WTC11 (cell line): ENCODE results near the gene STK25.

ENCODE experiments used
- ATF2 ChIP-seq: sonication (generic); formaldehyde crosslinking; IDR thresholded peaks from 2 replicates; pipeline ENCODE4 v1.8.1; 2022; ENCODE audit warnings: low read depth, missing genetic modification reagents, borderline replicate concordance
- CBFB ChIP-seq: sonication (generic); formaldehyde crosslinking; IDR thresholded peaks from 2 replicates; pipeline ENCODE4 v1.8.1; 2022; ENCODE audit warnings: mild to moderate bottlenecking, low read depth, missing genetic modification reagents
- CTCF ChIP-seq: fragments of 200-600 bp; IDR thresholded peaks from 2 replicates; pipeline ENCODE4 v1.8.0; 2022; ENCODE audit warnings: antibody characterized with exemption
- ESRRA ChIP-seq: sonication (generic); formaldehyde crosslinking; IDR thresholded peaks from 2 replicates; pipeline ENCODE4 v1.8.1; 2022; ENCODE audit warnings: mild to moderate bottlenecking, missing genetic modification reagents, borderline replicate concordance
- GTF2I ChIP-seq: fragments of 250-450 bp; sonication (Bioruptor Pico); conservative IDR thresholded peaks from 2 replicates; pipeline ENCODE4 v1.4.0; 2021; ENCODE audit warnings: mild to moderate bottlenecking
- IRF1 ChIP-seq: sonication (generic); formaldehyde crosslinking; IDR thresholded peaks from 2 replicates; pipeline ENCODE4 v1.8.0; 2023; ENCODE audit warnings: missing genetic modification reagents
- MYBL2 ChIP-seq: sonication (generic); formaldehyde crosslinking; IDR thresholded peaks from 2 replicates; pipeline ENCODE4 v1.8.1; 2023; ENCODE audit warnings: mild to moderate bottlenecking, moderate library complexity, missing genetic modification reagents
- PRDM15 ChIP-seq: sonication (generic); formaldehyde crosslinking; IDR thresholded peaks from 2 replicates; pipeline ENCODE4 v1.8.0; 2022; ENCODE audit warnings: missing genetic modification reagents
- TEAD4 ChIP-seq: sonication (generic); formaldehyde crosslinking; IDR thresholded peaks from 2 replicates; pipeline ENCODE4 v1.8.0; 2022; ENCODE audit warnings: mild to moderate bottlenecking, missing genetic modification reagents
- USF1 ChIP-seq: sonication (generic); formaldehyde crosslinking; IDR thresholded peaks from 2 replicates; pipeline ENCODE4 v1.8.0; 2022; ENCODE audit warnings: mild to moderate bottlenecking, missing genetic modification reagents
- ZNF281 ChIP-seq: sonication (generic); formaldehyde crosslinking; IDR thresholded peaks from 2 replicates; pipeline ENCODE4 v1.8.0; 2023; ENCODE audit warnings: mild to moderate bottlenecking, missing genetic modification reagents
- ZNF423 ChIP-seq: fragments of 250-450 bp; sonication (Bioruptor Pico); IDR thresholded peaks from 2 replicates; pipeline ENCODE4 v2.1.2; 2022; ENCODE audit warnings: mild to moderate bottlenecking, moderate library complexity
- ZSCAN18 ChIP-seq: fragments of 250-450 bp; sonication (Bioruptor Pico); IDR thresholded peaks from 2 replicates; pipeline ENCODE4 v2.1.2; 2022; ENCODE audit warnings: mild to moderate bottlenecking, moderate library complexity

- no peak for TF ChIP-seq USF1 (CRISPR knock-in tag)
- no peak for TF ChIP-seq ZNF281
- no peak for TF ChIP-seq CTCF
- TF ChIP-seq MYBL2 (CRISPR knock-in tag), result no peak
- TF ChIP-seq ZNF423, result no peak
- no peak for TF ChIP-seq CBFB
- TF ChIP-seq PRDM15 (CRISPR knock-in tag), result no peak
- no peak for TF ChIP-seq TEAD4 (CRISPR knock-in tag)
- no peak for TF ChIP-seq IRF1
- TF ChIP-seq ATF2 (CRISPR knock-in tag), result no peak
- TF ChIP-seq ESRRA (CRISPR knock-in tag), result no peak
- no peak for TF ChIP-seq ZSCAN18 (CRISPR knock-in tag)
- no peak for TF ChIP-seq GTF2I (CRISPR knock-in tag)
Observed at GRCh38 chr2:241517297-241517696, 8.9 kb upstream of the STK25 start.
